Upper lobe of left lung (tissue), 6 donors: Measurements from ENCODE around the gene GTF3C5. TPM values are rescaled to one million over a fixed set of nuclear protein-coding genes. Genes with fewer than 3 reads are reported as not detected.
A peak's percentile ranks its signal among the peaks of the same experiment; 100 is the strongest.

Source experiments
- ATAC-seq, 2 donors: fragments of 200-7000 bp; cut with Tn5 transposase; one replicate each; pipeline ENCODE4 v1.9.1; 2022; ENCODE audit warnings: mild to moderate bottlenecking in 2 of 2, moderate library complexity in 2 of 2; ENCODE audit not compliant: low FRiP score in 2 of 2
- DNase-seq, 2 donors: peaks; one replicate each; pipeline ENCODE4 v3.0.0-alpha.2; 2019 to 2020
- H3K27ac ChIP-seq, 4 donors: fragments of 200-600 bp; sonication (generic); one replicate each; pipeline ENCODE4 v1.5.1; 2016 to 2019
- H3K27me3 ChIP-seq, 4 donors: fragments of 200-600 bp; sonication (generic); one replicate each; pipeline ENCODE4 v1.5.1; 2017 to 2019
- H3K36me3 ChIP-seq, 4 donors: fragments of 200-600 bp; sonication (generic); one replicate each; pipeline ENCODE4 v1.5.1; 2016 to 2019
- H3K4me1 ChIP-seq, 4 donors: fragments of 200-600 bp; sonication (generic); one replicate each; pipeline ENCODE4 v1.5.1; 2018 to 2019
- H3K4me3 ChIP-seq, 4 donors: fragments of 200-600 bp; sonication (generic); one replicate each; pipeline ENCODE4 v1.5.1; 2017 to 2019; ENCODE audit warnings: mild to moderate bottlenecking in 2 of 4, moderate library complexity in 1 of 4
- H3K9me3 ChIP-seq, 4 donors: fragments of 200-600 bp; sonication (generic); one replicate each; pipeline ENCODE4 v1.5.1; 2018 to 2019
- EP300 ChIP-seq, 4 donors: sonication (generic); formaldehyde crosslinking; IDR thresholded peaks; one replicate each; pipeline ENCODE4 v1.5.1; 2017; ENCODE audit warnings: antibody characterized with exemption in 4 of 4, control low read depth in 2 of 4
- POLR2A ChIP-seq, 4 donors: fragments of 450-650 bp; IDR thresholded peaks; one replicate each; pipeline ENCODE4 v1.5.1; 2016 to 2017; ENCODE audit warnings: antibody characterized with exemption in 4 of 4, mild to moderate bottlenecking in 2 of 4
- POLR2AphosphoS5 ChIP-seq, 2 donors: sonication (generic); formaldehyde crosslinking; IDR thresholded peaks; one replicate each; pipeline ENCODE4 v1.5.1; 2017; ENCODE audit warnings: antibody characterized with exemption in 2 of 2
- WGBS, 2 donors: methylation state at CpG; one replicate each; pipeline ENCODE4 v1.1.5; 2017 to 2018; 5-methylcytosine and 5-hydroxymethylcytosine counted together
- small RNA-seq, 4 donors: library from RNA; depleted of rRNA; stranded (forward); fragments of <200 nt; gene quantifications; one replicate each; pipeline ENCODE3, GENCODE V24; 2016
- total RNA-seq, 6 donors: library from RNA; depleted of rRNA in 4 of 6; stranded (reverse); fragments of >200 nt in 4 of 6; gene quantifications; one replicate each; pipeline versions ENCODE4 v1.1.0 to v1.2.1, GENCODE V29; 2016 to 2021
- TF ChIP-seq, protein P1 (sequence below), 6 experiments: fragments of 450-650 bp in 4 of 6; fragments of 200-600 bp in 2 of 6; sonication (generic) in 2 of 6; IDR thresholded peaks; one replicate each; pipeline ENCODE4 v1.5.1; 2016 to 2019; ENCODE audit warnings: antibody characterized with exemption in 6 of 6
- donor health status: DM: no; HTN: no; CAD: no; lungs with moderate emphysema.
- donor health status: DM: no; HTN: yes; CAD: no; lungs with severe emphysema.

Gene GTF3C5
- total RNA-seq, 6 donors from 2014 or later = 40.9 to 133 (median 49.7) TPM

DNA sequence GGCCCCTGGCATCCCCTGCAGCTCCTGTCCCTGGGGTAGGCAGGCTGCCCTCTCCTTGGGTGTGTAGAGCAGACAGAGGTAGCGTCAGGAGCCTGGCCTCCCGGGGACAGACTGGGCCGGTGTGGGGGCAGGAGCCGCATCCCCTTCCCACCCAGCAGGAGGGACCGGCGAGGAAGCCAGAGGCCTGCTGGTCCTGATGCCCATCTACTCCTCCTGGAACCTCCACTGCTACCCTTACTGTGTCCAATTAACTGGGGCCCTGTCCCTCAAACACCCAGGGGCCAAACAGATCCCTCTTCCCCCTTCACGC lies 74.6 kb downstream of the GTF3C5 start:
- H3K9me3 ChIP-seq = no peaks in the 10 kb centered on the region
- H3K4me3 ChIP-seq = no peak overlapping the region
- DNase-seq (peak in 1 of 2 donors; percentile 59), ATAC-seq (no peak)
- no peak for TF ChIP-seq POLR2A (IDR thresholded peaks at IDR 0.05)
- no peak for TF ChIP-seq EP300 (IDR thresholded peaks at IDR 0.05)
- TF ChIP-seq POLR2AphosphoS5 (IDR thresholded peaks at IDR 0.05) = no peak
- TF ChIP-seq, protein P1, sequence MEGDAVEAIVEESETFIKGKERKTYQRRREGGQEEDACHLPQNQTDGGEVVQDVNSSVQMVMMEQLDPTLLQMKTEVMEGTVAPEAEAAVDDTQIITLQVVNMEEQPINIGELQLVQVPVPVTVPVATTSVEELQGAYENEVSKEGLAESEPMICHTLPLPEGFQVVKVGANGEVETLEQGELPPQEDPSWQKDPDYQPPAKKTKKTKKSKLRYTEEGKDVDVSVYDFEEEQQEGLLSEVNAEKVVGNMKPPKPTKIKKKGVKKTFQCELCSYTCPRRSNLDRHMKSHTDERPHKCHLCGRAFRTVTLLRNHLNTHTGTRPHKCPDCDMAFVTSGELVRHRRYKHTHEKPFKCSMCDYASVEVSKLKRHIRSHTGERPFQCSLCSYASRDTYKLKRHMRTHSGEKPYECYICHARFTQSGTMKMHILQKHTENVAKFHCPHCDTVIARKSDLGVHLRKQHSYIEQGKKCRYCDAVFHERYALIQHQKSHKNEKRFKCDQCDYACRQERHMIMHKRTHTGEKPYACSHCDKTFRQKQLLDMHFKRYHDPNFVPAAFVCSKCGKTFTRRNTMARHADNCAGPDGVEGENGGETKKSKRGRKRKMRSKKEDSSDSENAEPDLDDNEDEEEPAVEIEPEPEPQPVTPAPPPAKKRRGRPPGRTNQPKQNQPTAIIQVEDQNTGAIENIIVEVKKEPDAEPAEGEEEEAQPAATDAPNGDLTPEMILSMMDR (IDR thresholded peaks at IDR 0.05) = no peak
- H3K27ac ChIP-seq = no peak overlapping the region
- H3K36me3 ChIP-seq = peaks cover 39 to 98% (median 93%) of the 10 kb centered on the region in 4 donors
- WGBS, 2 donors = 95 to 100% methylated on average over 1 to 4 of the region's 7 CpGs
- H3K4me1 ChIP-seq = peaks cover 0 to 8% (median 0%) of the 10 kb centered on the region in 4 donors
- H3K27me3 ChIP-seq = no peaks in the 10 kb centered on the region

DNA sequence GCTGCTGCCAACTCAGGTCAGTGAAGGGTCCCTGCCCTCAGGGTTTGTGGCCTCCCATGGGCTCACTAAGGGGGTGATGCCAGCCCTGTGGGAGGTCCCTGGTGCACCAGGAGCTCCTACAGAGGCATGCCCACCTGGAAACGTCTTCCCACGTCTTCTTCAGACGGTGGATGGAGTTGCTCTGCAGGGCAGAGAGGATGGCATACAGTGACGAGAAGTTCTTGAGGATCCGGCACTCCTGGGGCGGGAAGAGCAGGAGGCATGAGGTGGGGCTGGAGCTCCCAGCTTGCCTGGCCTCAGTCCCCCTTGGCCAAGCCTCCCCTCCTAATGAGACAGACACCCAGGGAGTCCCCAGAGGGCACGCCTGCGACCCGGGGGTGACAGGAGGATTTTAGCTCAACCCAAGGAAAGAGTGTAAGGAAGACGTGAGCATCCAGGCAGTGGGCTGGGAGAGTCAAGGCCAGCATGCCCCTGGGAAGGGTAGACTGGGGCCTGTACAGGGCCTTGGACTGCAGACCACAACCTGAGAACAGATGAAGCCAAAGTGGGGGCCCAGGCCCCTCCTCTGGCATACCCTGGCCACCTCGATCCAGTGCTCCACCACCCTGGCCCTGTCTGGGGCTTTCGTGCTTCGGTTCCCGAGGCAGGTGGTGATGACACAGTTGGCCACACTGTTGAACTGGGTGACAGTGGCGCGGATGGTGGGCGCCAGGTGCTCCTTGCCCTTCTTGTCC lies 75.9 kb downstream of the GTF3C5 start:
- TF ChIP-seq EP300 (IDR thresholded peaks at IDR 0.05) = no peak
- no peak for TF ChIP-seq POLR2A (IDR thresholded peaks at IDR 0.05)
- TF ChIP-seq, protein P1 (IDR thresholded peaks at IDR 0.05) = no peak
- no peak for TF ChIP-seq POLR2AphosphoS5 (IDR thresholded peaks at IDR 0.05)
- Histone ChIP-seq H3K9me3 (no peaks in the 10 kb centered on the region), H3K4me1 (peaks cover 0 to 11% (median 1%) of the 10 kb centered on the region in 4 donors), H3K27me3 (no peaks in the 10 kb centered on the region), H3K4me3 (no peak overlapping the region), H3K36me3 (peaks cover 34 to 96% (median 89%) of the 10 kb centered on the region in 4 donors), H3K27ac (no peak overlapping the region)
- ATAC-seq (no peak), DNase-seq (peak; percentile 16 to 42)
- 95 to 98% methylated on average over 9 to 17 of the region's 17 CpGs for WGBS, 2 donors

DNA sequence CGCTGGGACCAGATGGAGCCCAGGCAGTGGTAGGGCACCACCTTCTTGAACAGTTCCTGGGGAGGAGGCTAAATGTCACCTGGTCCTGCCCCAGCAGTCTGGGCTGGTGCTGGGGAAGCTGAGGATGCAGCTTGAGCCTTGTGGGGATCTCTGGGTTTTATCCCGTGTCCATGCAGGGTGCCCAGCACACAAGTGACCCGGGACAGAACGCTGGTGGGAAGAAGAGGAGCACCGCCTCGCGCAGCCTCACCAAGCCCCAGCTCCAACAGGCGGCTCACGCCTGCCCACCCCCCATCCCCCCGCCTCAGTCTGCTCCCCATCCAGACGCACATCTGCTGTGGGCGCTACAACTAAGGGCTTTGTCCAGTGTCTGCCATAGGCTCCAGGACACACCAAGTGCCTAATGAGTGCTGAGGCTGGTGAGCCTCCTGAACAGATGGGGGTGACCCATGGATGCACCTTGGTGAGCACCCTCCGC lies 76.5 kb downstream of the GTF3C5 start:
- Histone ChIP-seq H3K9me3 (no peaks in the 10 kb centered on the region), H3K4me3 (no peak overlapping the region), H3K4me1 (peaks cover 4 to 17% (median 7%) of the 10 kb centered on the region in 4 donors), H3K27me3 (no peaks in the 10 kb centered on the region), H3K36me3 (peaks cover 28 to 91% (median 83%) of the 10 kb centered on the region in 4 donors), H3K27ac (no peak overlapping the region)
- ATAC-seq = no peak
- TF ChIP-seq POLR2A (IDR thresholded peaks at IDR 0.05) = no peak
- TF ChIP-seq, protein P1 (IDR thresholded peaks at IDR 0.05) = no peak
- no peak for TF ChIP-seq POLR2AphosphoS5 (IDR thresholded peaks at IDR 0.05)
- no peak for TF ChIP-seq EP300 (IDR thresholded peaks at IDR 0.05)
- WGBS, 2 donors = 94% methylated on average over 13 of the region's 13 CpGs; no CpG with 5 or more reads in 1 of the 2 donors
- peak in 1 of 2 donors; percentile 14 for DNase-seq

Small RNAs within 50 kb of the gene (small RNA-seq; reads per million reads assigned to genes)
- gene MIR6877 = 0 to 0.07 (median 0) reads per million in 4 donors

Other genes with a start within 250 kb of the GTF3C5 start
- gene AK8, start 152.7 kb upstream of the GTF3C5 start, total RNA-seq = 1 to 10 TPM in 5 of 6 donors, under 1 TPM in 1; 0.44 to 8.4 (median 3.6) TPM
- 10 to 100 TPM in 2 of 6 donors, 1 to 10 TPM in 4; 4.4 to 27.1 (median 7.1) TPM for gene SPACA9, start 152.1 kb upstream of the GTF3C5 start, total RNA-seq
- 100 to 1,000 TPM in 1 of 6 donors, 10 to 100 TPM in 5; 34.4 to 185 (median 50.0) TPM for gene TSC1, start 86.4 kb upstream of the GTF3C5 start, total RNA-seq
- gene GFI1B, start 52.3 kb upstream of the GTF3C5 start, total RNA-seq = 1 to 10 TPM in 5 of 6 donors, under 1 TPM in 1; 0.97 to 3.5 (median 1.9) TPM
- gene CEL, start 31.0 kb downstream of the GTF3C5 start, total RNA-seq = 1 to 10 TPM in 3 of 6 donors, under 1 TPM in 2, not detected in 1; 0.15 to 9.4 (median 1.1) TPM
- 100 to 1,000 TPM in 3 of 6 donors, 10 to 100 TPM in 3; 57.1 to 117 (median 88.9) TPM for gene RALGDS, start 90.2 kb downstream of the GTF3C5 start, total RNA-seq
- 10 to 100 TPM in 5 of 6 donors, 1 to 10 TPM in 1; 9.1 to 71.2 (median 36.0) TPM for gene GBGT1, start 132.9 kb downstream of the GTF3C5 start, total RNA-seq
- gene OBP2B, start 178.3 kb downstream of the GTF3C5 start, total RNA-seq = not detected
- 10 to 100 TPM in 5 of 6 donors, 1 to 10 TPM in 1; 7.6 to 84.9 (median 35.4) TPM for gene ABO, start 244.2 kb downstream of the GTF3C5 start, total RNA-seq